Hepatocyte (in vitro differentiated cells): ENCODE results near the gene ERC2. TPM values are rescaled to one million over a fixed set of nuclear protein-coding genes. Genes with fewer than 3 reads are reported as not detected.

Experiments used
- DNase-seq: peaks from one replicate; pipeline ENCODE4 v3.0.0-alpha.2; 2016; ENCODE audit warnings: low spot score
- H2AFZ ChIP-seq: fragments of 200-600 bp; sonication (generic); 2 replicates; pipeline ENCODE4 v1.6.0; 2016; ENCODE audit warnings: antibody characterized with exemption, mild to moderate bottlenecking
- H3K27ac ChIP-seq: fragments of 200-600 bp; sonication (generic); 2 replicates; pipeline ENCODE4 v1.5.1; 2016; ENCODE audit warnings: mild to moderate bottlenecking
- H3K27me3 ChIP-seq: fragments of 200-600 bp; sonication (generic); 2 replicates; pipeline ENCODE4 v1.6.1; 2016
- H3K36me3 ChIP-seq: fragments of 200-600 bp; sonication (generic); replicated peaks from 2 replicates; pipeline ENCODE4 v1.5.1; 2016; ENCODE audit warnings: low read depth; ENCODE audit not compliant: insufficient read depth
- H3K4me1 ChIP-seq: fragments of 200-600 bp; sonication (generic); 2 replicates; pipeline ENCODE4 v1.5.1; 2016; ENCODE audit warnings: mild to moderate bottlenecking, moderate library complexity; ENCODE audit not compliant: insufficient read depth
- H3K4me2 ChIP-seq: fragments of 200-600 bp; sonication (generic); 2 replicates; pipeline ENCODE4 v1.6.0; 2016
- H3K4me3 ChIP-seq: fragments of 200-600 bp; sonication (generic); 2 replicates; pipeline ENCODE4 v1.5.1; 2016; ENCODE audit warnings: mild to moderate bottlenecking
- H3K79me2 ChIP-seq: fragments of 200-600 bp; sonication (generic); 2 replicates; pipeline ENCODE4 v1.6.0; 2017; ENCODE audit warnings: mild to moderate bottlenecking
- H3K9me2 ChIP-seq: fragments of 200-600 bp; sonication (generic); replicated peaks from 2 replicates; pipeline ENCODE4 v1.6.0; 2017; ENCODE audit warnings: mild to moderate bottlenecking; ENCODE audit not compliant: insufficient read depth
- H3K9me3 ChIP-seq: fragments of 200-600 bp; sonication (generic); 2 replicates; pipeline ENCODE4 v1.5.1; 2016; ENCODE audit warnings: low read depth, mild to moderate bottlenecking
- H4K20me1 ChIP-seq: fragments of 200-600 bp; sonication (generic); 2 replicates; pipeline ENCODE4 v1.6.0; 2016; ENCODE audit warnings: mild to moderate bottlenecking; ENCODE audit not compliant: insufficient read depth, poor library complexity, severe bottlenecking
- CTCF ChIP-seq: fragments of 200-600 bp; sonication (generic); IDR thresholded peaks from 2 replicates; pipeline ENCODE4 v1.5.1; 2016; ENCODE audit warnings: antibody characterized with exemption, mild to moderate bottlenecking; ENCODE audit not compliant: poor library complexity
- EZH2 ChIP-seq: fragments of 200-600 bp; sonication (generic); IDR thresholded peaks from 2 replicates; pipeline ENCODE4 v1.6.1; 2016; ENCODE audit warnings: antibody characterized with exemption, mild to moderate bottlenecking, borderline replicate concordance
- EZH2phosphoT487 ChIP-seq: fragments of 200-600 bp; sonication (generic); IDR thresholded peaks from one replicate; pipeline ENCODE4 v1.6.1; 2018; ENCODE audit warnings: antibody characterized with exemption, mild to moderate bottlenecking, low read depth, moderate library complexity; ENCODE audit not compliant: unreplicated experiment, severe bottlenecking
- WGBS: methylation state at CpG from one replicate; pipeline ENCODE4 v1.1.6; 2016; ENCODE audit warnings: low lambda C conversion rate; ENCODE audit errors: missing lambda C conversion rate; 5-methylcytosine and 5-hydroxymethylcytosine counted together
- polyA plus RNA-seq: library from polyadenylated mRNA; unstranded; fragments of >200 nt; fragmentation: Nextera tagmentation; extraction: Ambion mirVana; gene quantifications from 2 replicates; pipeline ENCODE4 v1.2.1, GENCODE V29; 2016
- total RNA-seq: library from RNA; depleted of rRNA; stranded (reverse); fragments of >200 nt; gene quantifications from 2 replicates; pipeline ENCODE4 v1.2.3, GENCODE V29; 2014

ERC2 gene
- total and polyA plus RNA-seq, 2 experiments from 2014 or later, result 1.2 to 5.3 TPM

- Histone ChIP-seq H3K9me3 (no peaks in the 10 kb centered on the region), H3K9me2 (no peaks in the 10 kb centered on the region), H4K20me1 (no peaks in the 10 kb centered on the region), H3K4me2 (no peak overlapping the region), H3K79me2 (no peaks in the 10 kb centered on the region), H2AFZ (no peak overlapping the region), H3K4me3 (no peak overlapping the region), H3K27me3 (no peaks in the 10 kb centered on the region), H3K36me3 (no peaks in the 10 kb centered on the region), H3K4me1 (no peaks in the 10 kb centered on the region), H3K27ac (no peak overlapping the region)
- no peak for TF ChIP-seq CTCF
- TF ChIP-seq EZH2phosphoT487, result no peak
- DNase-seq, result no peak
- WGBS, result 80% methylated on average over 3 of the region's 3 CpGs
Measured at GRCh38 chr3:56003129-56003528, 465.1 kb downstream of the ERC2 start.

- H3K27ac ChIP-seq, result no peak overlapping the region
Measured at GRCh38 chr3:56001991-56002390, 466.3 kb downstream of the ERC2 start.

GRCh38 chr3:56001537-56001936, 466.7 kb downstream of the ERC2 start:
- H3K4me2 ChIP-seq, result no peak overlapping the region
- no peak overlapping the region for H3K4me3 ChIP-seq
- H3K79me2 ChIP-seq, result no peaks in the 10 kb centered on the region
- WGBS, result 82% methylated on average over 4 of the region's 4 CpGs
- no peak for DNase-seq
- H3K27ac ChIP-seq, result no peak overlapping the region
- H3K36me3 ChIP-seq, result no peaks in the 10 kb centered on the region
- H3K4me1 ChIP-seq, result no peaks in the 10 kb centered on the region
- no peaks in the 10 kb centered on the region for H3K9me3 ChIP-seq
- no peak for TF ChIP-seq CTCF
- H3K27me3 ChIP-seq, result no peaks in the 10 kb centered on the region
- no peaks in the 10 kb centered on the region for H4K20me1 ChIP-seq
- H2AFZ ChIP-seq, result no peak overlapping the region
- H3K9me2 ChIP-seq, result no peaks in the 10 kb centered on the region

More at GRCh38 chr3:56001991-56002390, 466.3 kb downstream of the ERC2 start:
- no peaks in the 10 kb centered on the region for H4K20me1 ChIP-seq
- H3K4me1 ChIP-seq, result no peaks in the 10 kb centered on the region
- no peak overlapping the region for H2AFZ ChIP-seq
- H3K4me3 ChIP-seq, result no peak overlapping the region
- DNase-seq, result no peak
- H3K27me3 ChIP-seq, result no peaks in the 10 kb centered on the region
- H3K79me2 ChIP-seq, result no peaks in the 10 kb centered on the region
- no peaks in the 10 kb centered on the region for H3K9me3 ChIP-seq
- H3K9me2 ChIP-seq, result no peaks in the 10 kb centered on the region
- TF ChIP-seq CTCF, result no peak
- TF ChIP-seq EZH2phosphoT487, result no peak
- no peak for TF ChIP-seq EZH2
- no peak overlapping the region for H3K4me2 ChIP-seq
- no peaks in the 10 kb centered on the region for H3K36me3 ChIP-seq

- no peaks in the 10 kb centered on the region for H4K20me1 ChIP-seq
- no peaks in the 10 kb centered on the region for H3K9me3 ChIP-seq
- H3K36me3 ChIP-seq, result no peaks in the 10 kb centered on the region
- no peak overlapping the region for H3K4me2 ChIP-seq
- no peak overlapping the region for H2AFZ ChIP-seq
- H3K27ac ChIP-seq, result no peak overlapping the region
- TF ChIP-seq CTCF (no peak), EZH2phosphoT487 (no peak), EZH2 (no peak)
- no peaks in the 10 kb centered on the region for H3K79me2 ChIP-seq
- H3K9me2 ChIP-seq, result no peaks in the 10 kb centered on the region
- WGBS, result 54% methylated on average over 2 of the region's 2 CpGs
- H3K4me3 ChIP-seq, result no peak overlapping the region
- peaks cover 11% of the 10 kb centered on the region for H3K4me1 ChIP-seq
- DNase-seq, result no peak
- H3K27me3 ChIP-seq, result no peaks in the 10 kb centered on the region
Measured at GRCh38 chr3:55989366-55989765, 478.9 kb downstream of the ERC2 start.
